A549 (cell line): ENCODE data around the gene ART1. TPM values are rescaled to one million over a fixed set of nuclear protein-coding genes. Genes with fewer than 3 reads are reported as not detected.
A peak's percentile ranks its signal among the peaks of the same experiment; 100 is the strongest.

ENCODE experiments used
- ATAC-seq, 2 experiments: fragments of 200-7000 bp in 1 of 2; fragments of >200 bp in 1 of 2; cut with Nextera tagmentation in 1 of 2; cut with Tn5 transposase in 1 of 2; 3 replicates each; pipeline versions ENCODE4 v1.8.0 to v1.9.1; 2018 to 2020; ENCODE audit warnings: mild to moderate bottlenecking in 1 of 2, moderate library complexity in 1 of 2
- CTCF ChIA-PET: fragments of 300-600 bp; sonication (Branson Sonifier 250); formaldehyde crosslinking; extraction: SDS; loops from one replicate; lab custom pipeline; 2021; ENCODE audit warnings: antibody characterized with exemption, inconsistent platforms; lab: Yijun Ruan, JAX
- POLR2A ChIA-PET: fragments of 350-600 bp; formaldehyde crosslinking; extraction: SDS; loops from one replicate; lab custom pipeline; 2021; ENCODE audit warnings: antibody characterized with exemption, inconsistent platforms; lab: Yijun Ruan, JAX
- DNase-seq, 2 experiments: peaks; one replicate each; pipeline versions ENCODE4 v3.0.0 to v3.0.0-alpha.2; 2011 to 2016; ENCODE audit warnings: low read depth in 1 of 2, low spot score in 1 of 2
- FAIRE-seq: peaks from 2 replicates; lab custom pipeline; 2011; peaks lifted over from hg19 to GRCh38; lab: Jason Lieb, UNC
- H3K27ac ChIP-seq, 2 experiments: fragments of >200 bp; sonication (Bioruptor Twin); formaldehyde crosslinking; 3 replicates each; pipeline ENCODE4 v1.5.1; 2016 to 2017
- H3K4me1 ChIP-seq: fragments of >200 bp; sonication (Bioruptor Twin); formaldehyde crosslinking; 3 replicates; pipeline ENCODE4 v1.6.1; 2016
- H3K4me2 ChIP-seq: fragments of >200 bp; sonication (Bioruptor Twin); formaldehyde crosslinking; 3 replicates; pipeline ENCODE4 v1.6.1; 2016
- H3K4me3 ChIP-seq: fragments of >200 bp; sonication (Bioruptor Twin); formaldehyde crosslinking; 3 replicates; pipeline ENCODE4 v1.5.1; 2016
- H3K9me3 ChIP-seq: fragments of >200 bp; sonication (Bioruptor Twin); formaldehyde crosslinking; 3 replicates; pipeline ENCODE4 v1.6.1; 2016
- CBX2 ChIP-seq: fragments of 200-600 bp; sonication (generic); IDR thresholded peaks from 2 replicates; pipeline ENCODE4 v1.6.1; 2016; ENCODE audit warnings: low read depth, mild to moderate bottlenecking, borderline replicate concordance
- CHD2 ChIP-seq: fragments of 150-350 bp; IDR thresholded peaks from 2 replicates; pipeline ENCODE4 v1.6.1; 2014; ENCODE audit warnings: low read length; ENCODE audit not compliant: partially characterized antibody
- GATA3 ChIP-seq: IDR thresholded peaks from 2 replicates; pipeline ENCODE4 v1.6.1; 2012; ENCODE audit warnings: borderline replicate concordance
- HOXA7 ChIP-seq: fragments of 250-450 bp; sonication (Bioruptor Pico); IDR thresholded peaks from 2 replicates; pipeline ENCODE4 v1.5.0; 2020; ENCODE audit warnings: mild to moderate bottlenecking, moderate library complexity
- HOXB13 ChIP-seq: fragments of 250-450 bp; sonication (Bioruptor Pico); IDR thresholded peaks from 2 replicates; pipeline ENCODE4 v1.5.0; 2020; ENCODE audit warnings: low read depth, mild to moderate bottlenecking, moderate library complexity
- HOXB5 ChIP-seq: fragments of 250-450 bp; sonication (Bioruptor Pico); IDR thresholded peaks from 2 replicates; pipeline ENCODE4 v1.5.0; 2020; ENCODE audit warnings: mild to moderate bottlenecking, moderate library complexity
- KDM5A ChIP-seq: fragments of 200-600 bp; sonication (generic); IDR thresholded peaks from 2 replicates; pipeline ENCODE4 v1.6.1; 2016; ENCODE audit warnings: antibody characterized with exemption, mild to moderate bottlenecking
- MYC ChIP-seq: IDR thresholded peaks from 2 replicates; pipeline ENCODE4 v1.6.1; 2012; ENCODE audit warnings: mild to moderate bottlenecking, inconsistent platforms, low read length, improper control_type of control experiment, borderline replicate concordance
- RCOR1 ChIP-seq: fragments of 150-350 bp; IDR thresholded peaks from 2 replicates; pipeline ENCODE4 v1.6.1; 2014; ENCODE audit warnings: antibody characterized with exemption, low read length, low read depth
- RFX5 ChIP-seq: fragments of 450-650 bp; IDR thresholded peaks from 2 replicates; pipeline ENCODE4 v1.7.1; 2014; ENCODE audit warnings: antibody characterized with exemption, mild to moderate bottlenecking, moderate library complexity
- SMC3 ChIP-seq: fragments of >200 bp; sonication (Bioruptor Twin); formaldehyde crosslinking; IDR thresholded peaks from 3 replicates; pipeline ENCODE4 v1.6.1; 2018; ENCODE audit warnings: inconsistent platforms
- SREBF2 ChIP-seq: fragments of 450-650 bp; IDR thresholded peaks from 2 replicates; pipeline ENCODE4 v1.6.1; 2014; ENCODE audit warnings: mild to moderate bottlenecking, moderate library complexity
- TFCP2L1 ChIP-seq: fragments of 250-450 bp; sonication (Bioruptor Pico); IDR thresholded peaks from 2 replicates; pipeline ENCODE4 v1.5.0; 2021; ENCODE audit warnings: mild to moderate bottlenecking
- ZNF302 ChIP-seq: fragments of 250-450 bp; sonication (Bioruptor Pico); IDR thresholded peaks from 2 replicates; pipeline ENCODE4 v1.9.0; 2021; ENCODE audit warnings: inconsistent platforms, mild to moderate bottlenecking, moderate library complexity
- WGBS: methylation state at CpG from one replicate; pipeline ENCODE4 v1.1.6; 2017; ENCODE audit errors: missing lambda C conversion rate; 5-methylcytosine and 5-hydroxymethylcytosine counted together
- polyA plus RNA-seq, 4 experiments: library from polyadenylated mRNA; depleted of rRNA in 3 of 4; stranded (reverse); fragments of >200 nt; fragmentation: RNase III in 1 of 4; extraction: RNeasy Plus Mini Kit Qiagen cat#74134 plus additional on column Dnase treatment in 1 of 4; gene quantifications; 2 replicates in 3 of 4; 3 replicates in 1 of 4; pipeline ENCODE4 v1.2.3, GENCODE V29; 2011 to 2017
- TF ChIP-seq, protein P1 (sequence below): fragments of 250-450 bp; sonication (Bioruptor Pico); IDR thresholded peaks from 2 replicates; pipeline ENCODE4 v1.5.0; 2020; ENCODE audit warnings: low read depth, mild to moderate bottlenecking, moderate library complexity
- TF ChIP-seq, protein P2 (sequence below): fragments of >200 bp; sonication (Bioruptor Twin); formaldehyde crosslinking; IDR thresholded peaks from 3 replicates; pipeline ENCODE4 v1.5.1; 2016
- TF ChIP-seq, protein P3 (sequence below): IDR thresholded peaks from 2 replicates; pipeline ENCODE4 v1.6.1; 2012; ENCODE audit warnings: low read depth, borderline replicate concordance
- TF ChIP-seq, protein P4 (sequence below): IDR thresholded peaks from 2 replicates; pipeline ENCODE4 v1.6.1; 2012
- TF ChIP-seq, protein P5 (sequence below): fragments of 150-350 bp; IDR thresholded peaks from 2 replicates; pipeline ENCODE4 v1.6.1; 2014; ENCODE audit warnings: low read depth, mild to moderate bottlenecking, low read length
- TF ChIP-seq, protein P6 (sequence below): IDR thresholded peaks from 2 replicates; pipeline ENCODE4 v1.6.1; 2012

ART1 gene
- polyA plus RNA-seq, 2 of the 4 experiments (the other 2 are of a cell fraction), result not detected

DNA sequence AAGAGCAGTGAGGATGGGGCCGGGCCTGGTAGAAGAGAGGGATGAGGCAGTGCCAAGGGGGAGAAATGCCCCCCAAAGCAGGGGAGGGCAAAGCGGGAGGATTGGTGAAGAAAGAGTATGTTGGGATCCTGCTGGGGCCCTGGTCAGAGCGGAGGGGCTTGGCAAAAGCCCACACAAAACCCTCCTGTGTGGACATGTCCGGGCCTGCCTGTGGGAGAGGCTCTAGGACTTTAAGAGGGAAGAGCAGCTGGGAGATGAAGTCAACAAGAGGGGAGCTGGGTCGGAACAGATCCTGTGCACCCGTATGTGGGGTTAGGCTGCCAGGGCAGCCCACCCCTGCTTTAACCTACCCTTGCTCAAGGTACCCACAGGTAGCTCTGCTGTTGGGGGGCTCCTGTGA lies 28.9 kb upstream of the ART1 start:
- DNase-seq, result no peak
- Histone ChIP-seq H3K27ac (peak overlapping the region; percentile 42 to 60), H3K9me3 (no peaks in the 10 kb centered on the region), H3K4me1 (no peaks in the 10 kb centered on the region), H3K4me3 (no peak overlapping the region), H3K4me2 (no peak overlapping the region)
- no peak for ATAC-seq
- WGBS, result 76% methylated on average over 6 of the region's 6 CpGs
- CTCF ChIA-PET, result interaction anchor here (1.1 kb wide), 1 partner anchor 160 kb away, joined by 3 read pairs; no protein-coding TSS in a partner anchor
- TF ChIP-seq KDM5A (no peak), MYC (no peak), SMC3 (no peak), CBX2 (no peak)
- TF ChIP-seq, protein P1, sequence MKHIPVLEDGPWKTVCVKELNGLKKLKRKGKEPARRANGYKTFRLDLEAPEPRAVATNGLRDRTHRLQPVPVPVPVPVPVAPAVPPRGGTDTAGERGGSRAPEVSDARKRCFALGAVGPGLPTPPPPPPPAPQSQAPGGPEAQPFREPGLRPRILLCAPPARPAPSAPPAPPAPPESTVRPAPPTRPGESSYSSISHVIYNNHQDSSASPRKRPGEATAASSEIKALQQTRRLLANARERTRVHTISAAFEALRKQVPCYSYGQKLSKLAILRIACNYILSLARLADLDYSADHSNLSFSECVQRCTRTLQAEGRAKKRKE (CRISPR knock-in tag), result no peak
- FAIRE-seq, result no peak
- POLR2A ChIA-PET, result no interaction called here

DNA sequence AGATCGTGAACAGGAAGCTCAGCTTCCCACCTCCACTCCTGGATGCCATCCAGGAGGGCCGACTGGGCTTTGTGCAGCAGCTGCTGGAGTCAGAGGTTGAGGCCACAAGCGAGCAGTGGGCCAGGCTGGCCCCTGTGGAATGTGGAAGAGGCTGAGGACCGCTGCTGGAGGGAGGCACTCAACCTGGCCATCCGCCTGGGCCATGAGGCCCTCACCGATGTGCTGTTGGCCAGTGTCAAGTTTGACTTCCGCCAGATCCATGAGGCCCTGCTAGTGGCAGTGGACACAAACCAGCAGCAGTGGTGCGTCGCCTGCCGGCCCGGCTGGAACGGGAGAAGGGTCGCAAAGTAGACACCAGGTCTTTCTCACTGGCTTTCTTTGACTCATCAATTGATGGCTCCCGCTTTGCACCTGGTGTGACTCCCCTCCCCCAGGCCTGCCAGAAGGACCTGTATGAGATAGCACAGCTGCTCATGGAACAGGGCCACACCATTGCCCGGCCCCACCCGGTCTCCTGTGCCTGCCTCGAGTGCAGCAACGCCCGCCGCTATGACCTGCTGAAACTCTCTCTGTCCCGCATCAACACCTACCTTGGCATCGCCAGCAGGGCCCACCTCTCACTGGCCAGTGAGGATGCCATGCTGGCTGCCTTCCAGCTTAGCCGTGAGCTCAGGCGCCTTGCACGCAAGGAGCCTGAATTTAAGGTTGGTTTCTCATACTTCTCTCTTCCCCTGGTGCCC lies 28.0 kb upstream of the ART1 start:
- ChIA-PET CTCF (interaction anchor here (1.1 to 2.0 kb wide), 2 partner anchors 10 to 161 kb away, joined by 3 to 8 read pairs; no protein-coding TSS in a partner anchor), POLR2A (no interaction called here)
- Histone ChIP-seq H3K4me1 (no peaks in the 10 kb centered on the region), H3K4me3 (no peak overlapping the region), H3K9me3 (no peaks in the 10 kb centered on the region), H3K4me2 (no peak overlapping the region), H3K27ac (no peak overlapping the region; a peak in 1 of 6 replicates)
- TF ChIP-seq HOXB13 (CRISPR knock-in tag) (no peak), ZNF302 (CRISPR knock-in tag) (no peak)
- no peak; a peak in 1 of 6 replicates for ATAC-seq
- no peak for DNase-seq
- FAIRE-seq, result no peak
- 92% methylated on average over 25 of the region's 25 CpGs for WGBS

DNA sequence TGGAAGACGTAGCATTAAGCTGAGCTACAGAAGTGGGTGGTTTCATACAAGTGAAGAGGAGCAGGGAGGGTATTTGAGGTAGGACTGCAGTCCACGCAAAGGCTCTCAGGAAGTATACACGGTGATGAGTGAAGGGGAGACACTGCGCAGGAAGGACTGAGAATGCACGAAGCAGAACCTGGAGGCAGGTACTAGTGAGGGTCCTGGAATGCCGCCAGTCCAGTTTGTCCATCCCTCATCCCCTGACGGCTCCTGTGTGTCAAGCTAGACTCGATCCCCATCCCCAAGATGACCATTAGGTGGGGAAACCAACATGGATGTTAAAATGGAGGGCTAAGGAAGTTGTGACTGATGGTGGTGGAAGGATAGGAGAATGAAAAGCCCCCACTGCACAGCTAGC lies 26.9 kb upstream of the ART1 start:
- FAIRE-seq (no peak), DNase-seq (no peak), ATAC-seq (no peak)
- H3K4me2 ChIP-seq, result no peak overlapping the region
- no peak overlapping the region for H3K4me3 ChIP-seq
- H3K27ac ChIP-seq, result no peak overlapping the region
- CTCF ChIA-PET, result interaction anchor here (1.4 to 2.0 kb wide), 4 partner anchors 8 to 36 kb away, joined by 4 to 9 read pairs (median 6); no protein-coding TSS in a partner anchor
- no peak for TF ChIP-seq GATA3
- 67% methylated on average over 8 of the region's 8 CpGs for WGBS
- POLR2A ChIA-PET, result no interaction called here
- no peaks in the 10 kb centered on the region for H3K9me3 ChIP-seq
- no peaks in the 10 kb centered on the region for H3K4me1 ChIP-seq

DNA sequence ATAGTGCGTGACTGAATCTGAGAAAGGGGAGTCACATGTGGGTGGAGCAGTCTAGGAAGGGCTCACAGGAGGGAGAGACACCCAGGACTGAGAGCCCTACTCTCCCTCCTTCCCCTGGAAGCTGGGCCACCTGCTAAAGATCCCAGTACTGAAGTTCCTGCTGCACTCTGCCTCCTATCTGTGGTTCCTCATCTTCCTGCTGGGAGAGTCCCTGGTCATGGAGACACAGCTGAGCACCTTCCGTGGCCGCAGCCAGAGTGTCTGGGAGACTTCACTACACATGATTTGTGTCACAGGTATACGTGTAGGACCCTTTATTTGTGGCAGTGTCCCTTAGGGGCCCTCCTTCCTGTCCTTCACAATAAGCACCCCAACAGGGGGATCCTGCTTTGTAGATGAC lies 22.4 kb upstream of the ART1 start:
- no peak for FAIRE-seq
- Histone ChIP-seq H3K4me2 (no peak overlapping the region), H3K4me3 (no peak overlapping the region), H3K4me1 (no peaks in the 10 kb centered on the region), H3K9me3 (no peaks in the 10 kb centered on the region), H3K27ac (no peak overlapping the region)
- no peak for DNase-seq
- ChIA-PET POLR2A (no interaction called here), CTCF (no interaction called here)
- TF ChIP-seq RFX5, result no peak
- ATAC-seq, result no peak
- 52% methylated on average over 4 of the region's 4 CpGs for WGBS

DNA sequence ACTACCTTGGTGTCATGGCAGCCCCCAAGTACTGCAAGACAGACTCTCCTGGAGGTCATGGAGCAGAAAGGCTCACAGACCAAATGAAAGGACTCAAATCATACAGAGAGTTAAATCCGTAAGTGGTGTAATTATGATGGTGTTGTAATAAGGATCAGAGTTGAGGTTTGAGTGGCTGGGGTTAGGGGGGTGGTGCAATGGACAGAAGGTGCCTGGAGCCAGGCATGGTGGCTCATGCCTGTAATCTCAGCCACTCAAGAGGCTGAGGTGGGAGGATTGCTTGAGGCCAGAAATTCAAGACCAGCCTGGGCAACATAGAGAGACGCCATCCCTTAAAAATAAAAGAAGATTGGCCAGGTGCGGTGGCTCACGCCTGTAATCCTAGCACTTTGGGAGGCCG lies 21.8 kb upstream of the ART1 start:
- FAIRE-seq (no peak), ATAC-seq (no peak), DNase-seq (no peak)
- H3K4me2 ChIP-seq, result no peak overlapping the region
- ChIA-PET POLR2A (no interaction called here), CTCF (no interaction called here)
- no peak overlapping the region for H3K4me3 ChIP-seq
- H3K4me1 ChIP-seq, result no peaks in the 10 kb centered on the region
- H3K9me3 ChIP-seq, result no peaks in the 10 kb centered on the region
- WGBS, result 76% methylated on average over 5 of the region's 5 CpGs
- H3K27ac ChIP-seq, result no peak overlapping the region
- TF ChIP-seq SREBF2 (no peak), CHD2 (no peak), HOXB5 (CRISPR knock-in tag) (no peak), TFCP2L1 (CRISPR knock-in tag) (no peak), MYC (no peak), RCOR1 (no peak), HOXA7 (CRISPR knock-in tag) (no peak), KDM5A (no peak)
- TF ChIP-seq, protein P2, sequence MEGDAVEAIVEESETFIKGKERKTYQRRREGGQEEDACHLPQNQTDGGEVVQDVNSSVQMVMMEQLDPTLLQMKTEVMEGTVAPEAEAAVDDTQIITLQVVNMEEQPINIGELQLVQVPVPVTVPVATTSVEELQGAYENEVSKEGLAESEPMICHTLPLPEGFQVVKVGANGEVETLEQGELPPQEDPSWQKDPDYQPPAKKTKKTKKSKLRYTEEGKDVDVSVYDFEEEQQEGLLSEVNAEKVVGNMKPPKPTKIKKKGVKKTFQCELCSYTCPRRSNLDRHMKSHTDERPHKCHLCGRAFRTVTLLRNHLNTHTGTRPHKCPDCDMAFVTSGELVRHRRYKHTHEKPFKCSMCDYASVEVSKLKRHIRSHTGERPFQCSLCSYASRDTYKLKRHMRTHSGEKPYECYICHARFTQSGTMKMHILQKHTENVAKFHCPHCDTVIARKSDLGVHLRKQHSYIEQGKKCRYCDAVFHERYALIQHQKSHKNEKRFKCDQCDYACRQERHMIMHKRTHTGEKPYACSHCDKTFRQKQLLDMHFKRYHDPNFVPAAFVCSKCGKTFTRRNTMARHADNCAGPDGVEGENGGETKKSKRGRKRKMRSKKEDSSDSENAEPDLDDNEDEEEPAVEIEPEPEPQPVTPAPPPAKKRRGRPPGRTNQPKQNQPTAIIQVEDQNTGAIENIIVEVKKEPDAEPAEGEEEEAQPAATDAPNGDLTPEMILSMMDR, result no peak
- TF ChIP-seq, protein P3, sequence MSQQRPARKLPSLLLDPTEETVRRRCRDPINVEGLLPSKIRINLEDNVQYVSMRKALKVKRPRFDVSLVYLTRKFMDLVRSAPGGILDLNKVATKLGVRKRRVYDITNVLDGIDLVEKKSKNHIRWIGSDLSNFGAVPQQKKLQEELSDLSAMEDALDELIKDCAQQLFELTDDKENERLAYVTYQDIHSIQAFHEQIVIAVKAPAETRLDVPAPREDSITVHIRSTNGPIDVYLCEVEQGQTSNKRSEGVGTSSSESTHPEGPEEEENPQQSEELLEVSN, result no peak
- TF ChIP-seq, protein P4, sequence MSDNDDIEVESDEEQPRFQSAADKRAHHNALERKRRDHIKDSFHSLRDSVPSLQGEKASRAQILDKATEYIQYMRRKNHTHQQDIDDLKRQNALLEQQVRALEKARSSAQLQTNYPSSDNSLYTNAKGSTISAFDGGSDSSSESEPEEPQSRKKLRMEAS, result no peak
- TF ChIP-seq, protein P5, sequence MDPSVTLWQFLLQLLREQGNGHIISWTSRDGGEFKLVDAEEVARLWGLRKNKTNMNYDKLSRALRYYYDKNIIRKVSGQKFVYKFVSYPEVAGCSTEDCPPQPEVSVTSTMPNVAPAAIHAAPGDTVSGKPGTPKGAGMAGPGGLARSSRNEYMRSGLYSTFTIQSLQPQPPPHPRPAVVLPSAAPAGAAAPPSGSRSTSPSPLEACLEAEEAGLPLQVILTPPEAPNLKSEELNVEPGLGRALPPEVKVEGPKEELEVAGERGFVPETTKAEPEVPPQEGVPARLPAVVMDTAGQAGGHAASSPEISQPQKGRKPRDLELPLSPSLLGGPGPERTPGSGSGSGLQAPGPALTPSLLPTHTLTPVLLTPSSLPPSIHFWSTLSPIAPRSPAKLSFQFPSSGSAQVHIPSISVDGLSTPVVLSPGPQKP, result no peak
- TF ChIP-seq, protein P6, sequence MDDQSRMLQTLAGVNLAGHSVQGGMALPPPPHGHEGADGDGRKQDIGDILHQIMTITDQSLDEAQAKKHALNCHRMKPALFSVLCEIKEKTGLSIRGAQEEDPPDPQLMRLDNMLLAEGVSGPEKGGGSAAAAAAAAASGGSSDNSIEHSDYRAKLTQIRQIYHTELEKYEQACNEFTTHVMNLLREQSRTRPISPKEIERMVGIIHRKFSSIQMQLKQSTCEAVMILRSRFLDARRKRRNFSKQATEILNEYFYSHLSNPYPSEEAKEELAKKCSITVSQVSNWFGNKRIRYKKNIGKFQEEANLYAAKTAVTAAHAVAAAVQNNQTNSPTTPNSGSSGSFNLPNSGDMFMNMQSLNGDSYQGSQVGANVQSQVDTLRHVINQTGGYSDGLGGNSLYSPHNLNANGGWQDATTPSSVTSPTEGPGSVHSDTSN, result no peak
